Fibroblast of skin of right biceps (primary cell): Measurements from ENCODE around the gene SMARCD2.
A peak's percentile ranks its signal among the peaks of the same experiment; 100 is the strongest.
"Not testable (repeated sequence)": the region's sequence is repeated elsewhere in the genome, so short reads cannot be mapped to it uniquely, and the experiment has no call there.

Source experiments
- DNase-seq: peaks from one replicate; pipeline ENCODE4 v3.0.0-alpha.2; 2013

Gene SMARCD2

GRCh38 chr17:63842540-63843386, at the start of gene SMARCD2:
Gene SMARCD2, minus strand, starts transcription at chr17:63842685. Its CDS starts 11 bp downstream, at chr17:63842674.
- peak; percentile 99 for DNase-seq

- peak; percentile 19 for DNase-seq
These were observed 46.8 kb upstream of the SMARCD2 start for GRCh38 chr17:63889026-63889848.

GRCh38 chr17:63885119-63885518, 42.6 kb upstream of the SMARCD2 start:
- DNase-seq, result not testable (repeated sequence)

- DNase-seq, result not testable (repeated sequence)
These were observed 40.2 kb upstream of the SMARCD2 start for GRCh38 chr17:63882626-63883126.

GRCh38 chr17:63881935-63882601, 39.6 kb upstream of the SMARCD2 start, which contains the start of gene GH2:
Gene GH2, minus strand, starts transcription at chr17:63881944. Its CDS starts 143 bp downstream, at chr17:63881801.
- peak; percentile 47 for DNase-seq

- not testable (repeated sequence) for DNase-seq
These were observed 38.9 kb upstream of the SMARCD2 start for GRCh38 chr17:63881337-63881736.

- DNase-seq, result no peak
These were observed 38.2 kb upstream of the SMARCD2 start for GRCh38 chr17:63880706-63881105.

GRCh38 chr17:63878413-63878812, 35.9 kb upstream of the SMARCD2 start:
- not testable (repeated sequence) for DNase-seq

- not testable (repeated sequence) for DNase-seq
These were observed 32.2 kb upstream of the SMARCD2 start for GRCh38 chr17:63874693-63875092.

- DNase-seq, result not testable (repeated sequence)
These were observed 31.7 kb upstream of the SMARCD2 start for GRCh38 chr17:63874061-63874626.

- not testable (repeated sequence) for DNase-seq
These were observed 31.1 kb upstream of the SMARCD2 start, which contains the start of gene CSH2 for GRCh38 chr17:63873577-63873976. Gene CSH2, minus strand, starts transcription at chr17:63873677. Its CDS starts 63 bp downstream, at chr17:63873614.

GRCh38 chr17:63871646-63872365, 29.3 kb upstream of the SMARCD2 start:
- DNase-seq, result peak; percentile 31

- DNase-seq, result peak; percentile 24
These were observed 27.8 kb upstream of the SMARCD2 start for GRCh38 chr17:63870292-63870665.

- DNase-seq, result peak; percentile 67
These were observed 27.2 kb upstream of the SMARCD2 start for GRCh38 chr17:63869491-63870291.

- not testable (repeated sequence) for DNase-seq
These were observed 24.1 kb upstream of the SMARCD2 start for GRCh38 chr17:63866625-63867024.

GRCh38 chr17:63859257-63859656, 16.8 kb upstream of the SMARCD2 start:
- no peak for DNase-seq

- DNase-seq, result not testable (repeated sequence)
These were observed 13.9 kb upstream of the SMARCD2 start for GRCh38 chr17:63856425-63856824.

- DNase-seq, result no peak
These were observed 12.7 kb upstream of the SMARCD2 start for GRCh38 chr17:63855185-63855584.

GRCh38 chr17:63854709-63855108, 12.2 kb upstream of the SMARCD2 start:
- no peak for DNase-seq

- no peak for DNase-seq
These were observed 10.8 kb upstream of the SMARCD2 start for GRCh38 chr17:63853260-63853659.

- DNase-seq, result no peak
These were observed 7.9 kb upstream of the SMARCD2 start for GRCh38 chr17:63850401-63850800.
